Kidney (tissue), 14 donors: ENCODE data around the gene DCTN2. TPM values are rescaled to one million over a fixed set of nuclear protein-coding genes. Genes with fewer than 3 reads are reported as not detected.

Experiments used
- DNase-seq, 5 donors: peaks; one replicate each; pipeline ENCODE4 v3.0.0-alpha.2; 2013 to 2020
- FAIRE-seq: peaks from 2 replicates; lab custom pipeline; 2012; peaks lifted over from hg19 to GRCh38; lab: Jason Lieb, UNC
- H3K27ac ChIP-seq, 2 donors: one replicate each; pipeline ENCODE4 v1.7.0; 2013; ENCODE audit warnings: low read depth in 2 of 2, low read length in 2 of 2, inconsistent platforms in 1 of 2
- H3K27me3 ChIP-seq: one replicate; pipeline ENCODE4 v1.7.1; 2013; ENCODE audit warnings: low read length, inconsistent platforms; ENCODE audit not compliant: control insufficient read depth, insufficient read depth
- H3K36me3 ChIP-seq, 3 donors: one replicate each; pipeline versions ENCODE4 v1.7.0 to v1.7.1; 2013; ENCODE audit warnings: low read length in 3 of 3, control low read depth in 1 of 3, inconsistent platforms in 1 of 3; ENCODE audit not compliant: insufficient read depth in 3 of 3, control insufficient read depth in 2 of 3
- H3K4me1 ChIP-seq, 3 donors: one replicate each; pipeline versions ENCODE4 v1.7.0 to v1.7.1; 2013; ENCODE audit warnings: low read length in 3 of 3, inconsistent platforms in 1 of 3, low read depth in 1 of 3; ENCODE audit not compliant: control insufficient read depth in 2 of 3, insufficient read depth in 2 of 3
- H3K4me3 ChIP-seq, 3 donors: one replicate each; pipeline versions ENCODE4 v1.7.0 to v1.8.1; 2013; ENCODE audit warnings: low read length in 3 of 3, control low read depth in 1 of 3, inconsistent platforms in 1 of 3
- H3K9ac ChIP-seq, 3 donors: one replicate each; pipeline versions ENCODE4 v1.7.0 to v1.7.1; 2013; ENCODE audit warnings: low read length in 3 of 3, control low read depth in 1 of 3, inconsistent platforms in 1 of 3
- H3K9me3 ChIP-seq, 3 donors: one replicate each; pipeline versions ENCODE4 v1.7.0 to v1.7.1; 2013; ENCODE audit warnings: low read length in 3 of 3, control low read depth in 1 of 3, inconsistent platforms in 1 of 3; ENCODE audit not compliant: control insufficient read depth in 2 of 3, insufficient read depth in 1 of 3
- CTCF ChIP-seq: IDR thresholded peaks from 3 replicates; pipeline ENCODE4 v1.5.1; 2012; ENCODE audit warnings: mild to moderate bottlenecking, moderate library complexity, borderline replicate concordance; ENCODE audit not compliant: insufficient read depth; ENCODE audit errors: extremely low read depth
- intact Hi-C: fragments of 100-400 bp; cut with DNase I; formaldehyde crosslinking; loops from one replicate; pipeline ENCODE4 v1.11.1; 2022
- polyA plus RNA-seq: library from polyadenylated mRNA; stranded (reverse); fragments of 350-450 nt; fragmentation: Illumina TruSeq; extraction: RNeasy Lipid Tissue Mini Kit (QIAGEN cat#74804); gene quantifications from one replicate; pipeline ENCODE4 v1.2.3, GENCODE V29; 2014; ENCODE audit warnings: low read depth, low replicate concordance; ENCODE audit not compliant: insufficient read depth
- total RNA-seq: library from RNA; stranded (reverse); fragmentation: NEBNext Ultra II Directional; extraction: Animal tissue kit (Norgen Biotek cat#: 25700); gene quantifications from one replicate; pipeline ENCODE4 v1.2.1, GENCODE V29; 2021
- donor health status: control.
- donor health status: control.
- donor health status: control.
- donor health status: control.
- donor health status: control.
- donor health status: DM: yes; HTN: yes; CAD: no.
- donor health status: Normal renal cell carcinoma (clear cell type).

Gene DCTN2
- total and polyA plus RNA-seq, 2 donors from 2014 or later: 110 to 133 TPM

- Histone ChIP-seq H3K4me1 (no peaks in the 10 kb centered on the region), H3K36me3 (peaks cover 17 to 65% (median 42%) of the 10 kb centered on the region in 3 donors), H3K27ac (no peak overlapping the region), H3K4me3 (no peak overlapping the region), H3K9ac (no peak overlapping the region), H3K9me3 (no peaks in the 10 kb centered on the region), H3K27me3 (no peaks in the 10 kb centered on the region)
- no peak for FAIRE-seq
- intact Hi-C loops: no loop called here
- no peak for DNase-seq
- no peak for TF ChIP-seq CTCF
Measured at GRCh38 chr12:57536597-57536942, 10.4 kb downstream of the DCTN2 start.

GRCh38 chr12:57535764-57536596 is 11.0 kb downstream of the DCTN2 start:
- intact Hi-C loops: no loop called here
- no peak overlapping the region for H3K27ac ChIP-seq
- TF ChIP-seq CTCF: no peak

GRCh38 chr12:57534991-57535543 is 11.9 kb downstream of the DCTN2 start:
- intact Hi-C loops: no loop called here
- no peak for DNase-seq
- Histone ChIP-seq H3K4me1 (no peaks in the 10 kb centered on the region), H3K27me3 (no peaks in the 10 kb centered on the region), H3K36me3 (peaks cover 19 to 80% (median 52%) of the 10 kb centered on the region in 3 donors), H3K9me3 (no peaks in the 10 kb centered on the region), H3K4me3 (no peak overlapping the region), H3K9ac (no peak overlapping the region), H3K27ac (no peak overlapping the region)
- FAIRE-seq: no peak
- no peak for TF ChIP-seq CTCF

More at GRCh38 chr12:57535764-57536596, 11.0 kb downstream of the DCTN2 start:
- H3K4me1 ChIP-seq: no peaks in the 10 kb centered on the region
- no peak overlapping the region for H3K4me3 ChIP-seq
- H3K27me3 ChIP-seq: no peaks in the 10 kb centered on the region
- DNase-seq: no peak
- H3K9ac ChIP-seq: no peak overlapping the region
- no peak for FAIRE-seq
- no peaks in the 10 kb centered on the region for H3K9me3 ChIP-seq
- H3K36me3 ChIP-seq: peaks cover 19 to 71% (median 44%) of the 10 kb centered on the region in 3 donors
